Fibroblast of lung (primary cell): Measurements from ENCODE around the gene DNAJC18. TPM values are rescaled to one million over a fixed set of nuclear protein-coding genes. Genes with fewer than 3 reads are reported as not detected.

Experiments used
- DNase-seq, 2 donors: peaks; one replicate each; pipeline versions ENCODE4 v3.0.0 to v3.0.0-alpha.2; 2010; ENCODE audit warnings: low read depth in 2 of 2
- H2AFZ ChIP-seq: 2 replicates; pipeline ENCODE4 v1.5.1; 2012; ENCODE audit warnings: low read length, control low read depth, inconsistent platforms
- H3K27ac ChIP-seq: 2 replicates; pipeline ENCODE4 v1.5.1; 2011; ENCODE audit warnings: low read length, control low read depth; ENCODE audit not compliant: insufficient read depth
- H3K27me3 ChIP-seq: 2 replicates; pipeline ENCODE4 v1.5.1; 2011; ENCODE audit warnings: mild to moderate bottlenecking, low read length; ENCODE audit not compliant: control insufficient read depth, insufficient read depth
- H3K36me3 ChIP-seq: 2 replicates; pipeline ENCODE4 v1.5.1; 2011; ENCODE audit warnings: low read length; ENCODE audit not compliant: control insufficient read depth, insufficient read depth
- H3K4me1 ChIP-seq: 2 replicates; pipeline ENCODE4 v1.5.1; 2011; ENCODE audit warnings: low read length; ENCODE audit not compliant: control insufficient read depth, insufficient read depth; ENCODE audit errors: extremely low read depth
- H3K4me2 ChIP-seq: 2 replicates; pipeline ENCODE4 v1.5.1; 2011; ENCODE audit warnings: low read length, control low read depth; ENCODE audit not compliant: insufficient read depth; ENCODE audit errors: extremely low read depth
- H3K4me3 ChIP-seq, 4 experiments: fragments of 200-600 bp in 1 of 4; sonication (generic) in 1 of 4; replicated peaks in 1 of 4; 2 replicates each; pipeline ENCODE4 v1.5.1; 2011 to 2016; ENCODE audit warnings: low read length in 4 of 4, low read depth in 3 of 4, mild to moderate bottlenecking in 3 of 4, control low read depth in 2 of 4, inconsistent platforms in 1 of 4, mixed read lengths in 1 of 4; ENCODE audit not compliant: insufficient read depth in 1 of 4; ENCODE audit errors: control extremely low read depth in 1 of 4
- H3K79me2 ChIP-seq: 2 replicates; pipeline ENCODE4 v1.5.1; 2012; ENCODE audit warnings: mild to moderate bottlenecking, low read length, inconsistent platforms; ENCODE audit not compliant: control insufficient read depth, insufficient read depth
- H3K9ac ChIP-seq: 2 replicates; pipeline ENCODE4 v1.5.1; 2011; ENCODE audit warnings: mild to moderate bottlenecking, low read length, control low read depth; ENCODE audit not compliant: insufficient read depth
- H3K9me3 ChIP-seq: 2 replicates; pipeline ENCODE4 v1.5.1; 2012; ENCODE audit warnings: low read depth, low read length; ENCODE audit not compliant: control insufficient read depth, insufficient read depth
- H4K20me1 ChIP-seq: 2 replicates; pipeline ENCODE4 v1.5.1; 2011; ENCODE audit warnings: low read length; ENCODE audit not compliant: control insufficient read depth, insufficient read depth; ENCODE audit errors: extremely low read depth
- EZH2 ChIP-seq: IDR thresholded peaks from 2 replicates; pipeline ENCODE4 v1.5.1; 2012; ENCODE audit warnings: low read length, control low read depth, mild to moderate bottlenecking; ENCODE audit errors: missing control alignments
- polyA plus RNA-seq, 2 donors: library from polyadenylated mRNA; depleted of rRNA in 1 of 2; stranded (reverse) in 1 of 2; unstranded in 1 of 2; fragments of >200 nt; gene quantifications; 2 replicates each; pipeline ENCODE4 v1.2.1, GENCODE V29; 2011 to 2012; ENCODE audit warnings: missing spikeins in 1 of 2
- total RNA-seq: library from RNA; depleted of rRNA; stranded (reverse); fragments of >200 nt; gene quantifications from 2 replicates; pipeline ENCODE4 v1.2.1, GENCODE V29; 2014
- TF ChIP-seq, protein P1 (sequence below), 2 donors: IDR thresholded peaks in 1 of 2; conservative IDR thresholded peaks in 1 of 2; 1 replicate in 1 of 2; 2 replicates in 1 of 2; pipeline ENCODE4 v1.5.1; 2011 to 2012; ENCODE audit warnings: low read length in 2 of 2, control low read depth in 1 of 2, inconsistent platforms in 1 of 2, low read depth in 1 of 2, mild to moderate bottlenecking in 1 of 2

Gene DNAJC18
- total and polyA plus RNA-seq, 2 donors (not counting 1 experiment from before 2014, with no cell fraction given): 12.6 to 14.6 TPM

- Histone ChIP-seq H3K27ac (no peak overlapping the region), H4K20me1 (no peaks in the 10 kb centered on the region), H3K27me3 (no peaks in the 10 kb centered on the region), H3K4me3 (no peak overlapping the region), H3K9me3 (no peaks in the 10 kb centered on the region), H3K36me3 (no peaks in the 10 kb centered on the region), H3K4me1 (no peaks in the 10 kb centered on the region), H3K9ac (no peak overlapping the region), H3K79me2 (no peaks in the 10 kb centered on the region), H2AFZ (no peak overlapping the region), H3K4me2 (no peak overlapping the region)
- no peak for DNase-seq
- TF ChIP-seq, protein P1, sequence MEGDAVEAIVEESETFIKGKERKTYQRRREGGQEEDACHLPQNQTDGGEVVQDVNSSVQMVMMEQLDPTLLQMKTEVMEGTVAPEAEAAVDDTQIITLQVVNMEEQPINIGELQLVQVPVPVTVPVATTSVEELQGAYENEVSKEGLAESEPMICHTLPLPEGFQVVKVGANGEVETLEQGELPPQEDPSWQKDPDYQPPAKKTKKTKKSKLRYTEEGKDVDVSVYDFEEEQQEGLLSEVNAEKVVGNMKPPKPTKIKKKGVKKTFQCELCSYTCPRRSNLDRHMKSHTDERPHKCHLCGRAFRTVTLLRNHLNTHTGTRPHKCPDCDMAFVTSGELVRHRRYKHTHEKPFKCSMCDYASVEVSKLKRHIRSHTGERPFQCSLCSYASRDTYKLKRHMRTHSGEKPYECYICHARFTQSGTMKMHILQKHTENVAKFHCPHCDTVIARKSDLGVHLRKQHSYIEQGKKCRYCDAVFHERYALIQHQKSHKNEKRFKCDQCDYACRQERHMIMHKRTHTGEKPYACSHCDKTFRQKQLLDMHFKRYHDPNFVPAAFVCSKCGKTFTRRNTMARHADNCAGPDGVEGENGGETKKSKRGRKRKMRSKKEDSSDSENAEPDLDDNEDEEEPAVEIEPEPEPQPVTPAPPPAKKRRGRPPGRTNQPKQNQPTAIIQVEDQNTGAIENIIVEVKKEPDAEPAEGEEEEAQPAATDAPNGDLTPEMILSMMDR (conservative IDR thresholded peaks at IDR 0.05 in 1 of 2, IDR thresholded peaks at IDR 0.05 in 1 of 2; ENCODE audit: low read depth in 1 of 2, low read length in 2 of 2): no peak
- no peak for TF ChIP-seq EZH2
Observed at GRCh38 chr5:139383993-139384590, 55.2 kb downstream of the DNAJC18 start.

- H4K20me1 ChIP-seq: no peaks in the 10 kb centered on the region
- H3K4me3 ChIP-seq: no peak within 1 kb of the TSS
- H2AFZ ChIP-seq: no peak within 1 kb of the TSS
- no peaks in the 10 kb centered on the region for H3K36me3 ChIP-seq
- no peaks in the 10 kb centered on the region for H3K27me3 ChIP-seq
- H3K4me1 ChIP-seq: no peaks in the 10 kb centered on the region
- no peaks in the 10 kb centered on the region for H3K9me3 ChIP-seq
- DNase-seq: no peak
- no peak within 1 kb of the TSS for H3K4me2 ChIP-seq
- H3K27ac ChIP-seq: no peak within 1 kb of the TSS
- H3K79me2 ChIP-seq: no peaks in the 10 kb centered on the region
- TF ChIP-seq, protein P1 (conservative IDR thresholded peaks at IDR 0.05 in 1 of 2, IDR thresholded peaks at IDR 0.05 in 1 of 2; ENCODE audit: low read depth in 1 of 2, low read length in 2 of 2): no peak
- no peak for TF ChIP-seq EZH2
- H3K9ac ChIP-seq: no peak within 1 kb of the TSS
Observed at GRCh38 chr5:139383275-139383992, 55.9 kb downstream of the DNAJC18 start, which contains the start of gene SLC23A1. Gene SLC23A1 (minus strand): TSS chr5:139383297. CDS start chr5:139383253, 44 bp downstream.

DNA sequence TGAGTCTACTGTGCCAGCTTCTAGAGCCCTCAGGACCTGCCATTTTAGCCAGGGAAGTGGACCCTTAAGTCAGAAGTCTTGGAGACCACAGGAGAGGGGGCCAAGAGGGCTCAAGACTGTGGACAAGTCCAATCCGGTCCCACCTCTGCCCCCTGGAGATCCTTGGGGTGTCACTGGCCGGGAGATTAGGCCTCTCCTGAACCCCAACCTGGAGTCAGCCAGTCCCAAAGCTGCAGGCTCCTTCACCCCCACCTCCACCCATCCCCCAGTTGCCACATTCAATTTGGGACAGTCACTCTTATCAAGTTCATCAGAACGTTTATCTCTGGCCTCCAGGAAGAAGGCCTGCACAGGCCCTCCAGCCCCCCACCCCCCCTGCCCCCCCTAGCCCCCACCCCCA is 56.5 kb downstream of the DNAJC18 start:
- no peak for DNase-seq
- H3K4me3 ChIP-seq: no peak overlapping the region
- TF ChIP-seq, protein P1 (conservative IDR thresholded peaks at IDR 0.05 in 1 of 2, IDR thresholded peaks at IDR 0.05 in 1 of 2; ENCODE audit: low read depth in 1 of 2, low read length in 2 of 2): no peak
- TF ChIP-seq EZH2: no peak
- H3K4me2 ChIP-seq: no peak overlapping the region
- no peaks in the 10 kb centered on the region for H3K79me2 ChIP-seq
- no peaks in the 10 kb centered on the region for H3K27me3 ChIP-seq
- H4K20me1 ChIP-seq: no peaks in the 10 kb centered on the region
- no peak overlapping the region for H2AFZ ChIP-seq
- H3K27ac ChIP-seq: no peak overlapping the region
- H3K4me1 ChIP-seq: no peaks in the 10 kb centered on the region
- no peaks in the 10 kb centered on the region for H3K36me3 ChIP-seq
- H3K9me3 ChIP-seq: no peaks in the 10 kb centered on the region
- no peak overlapping the region for H3K9ac ChIP-seq
